HG02938 (cell line): Measurements from ENCODE around the gene LRRC37A2.
"Not testable (repeated sequence)": the region's sequence is repeated elsewhere in the genome, so short reads cannot be mapped to it uniquely, and the experiment has no call there.

ENCODE experiments used
- ATAC-seq: cut with Tn5 transposase; IDR thresholded peaks from one replicate; pipeline ENCODE4 v1.9.1; 2021; ENCODE audit warnings: mild to moderate bottlenecking, moderate library complexity; ENCODE audit not compliant: unreplicated experiment

LRRC37A2 gene

GRCh38 chr17:46512168-46512567 is at the start of gene LRRC37A2:
Gene LRRC37A2, plus strand, starts transcription at chr17:46512468. Its CDS starts 245 bp downstream, at chr17:46512713.
- ATAC-seq, result not testable (repeated sequence)

DNA sequence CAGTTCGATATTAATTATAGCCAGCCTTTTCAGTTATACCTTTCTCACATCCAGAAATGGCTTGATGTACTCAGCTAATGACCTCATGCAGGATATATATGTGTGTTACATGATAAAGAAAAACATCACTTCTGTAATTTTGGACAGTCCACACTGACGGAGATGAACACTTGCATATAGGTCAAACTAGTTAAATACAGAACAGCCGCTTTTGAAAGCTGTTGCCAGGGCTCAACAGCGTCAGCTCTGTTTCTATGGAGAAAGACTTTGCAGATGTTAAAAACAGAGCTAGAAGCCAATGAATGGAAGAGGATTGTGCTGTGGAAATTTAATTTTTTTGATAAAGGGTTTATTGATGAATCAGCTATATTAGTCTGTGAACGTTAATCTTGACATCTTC is 44.6 kb upstream of the LRRC37A2 start:
- ATAC-seq, result not testable (repeated sequence)

GRCh38 chr17:46474489-46474888 is 37.8 kb upstream of the LRRC37A2 start:
- ATAC-seq, result not testable (repeated sequence)

- not testable (repeated sequence) for ATAC-seq
Observed at GRCh38 chr17:46475583-46475982, 36.7 kb upstream of the LRRC37A2 start.

DNA sequence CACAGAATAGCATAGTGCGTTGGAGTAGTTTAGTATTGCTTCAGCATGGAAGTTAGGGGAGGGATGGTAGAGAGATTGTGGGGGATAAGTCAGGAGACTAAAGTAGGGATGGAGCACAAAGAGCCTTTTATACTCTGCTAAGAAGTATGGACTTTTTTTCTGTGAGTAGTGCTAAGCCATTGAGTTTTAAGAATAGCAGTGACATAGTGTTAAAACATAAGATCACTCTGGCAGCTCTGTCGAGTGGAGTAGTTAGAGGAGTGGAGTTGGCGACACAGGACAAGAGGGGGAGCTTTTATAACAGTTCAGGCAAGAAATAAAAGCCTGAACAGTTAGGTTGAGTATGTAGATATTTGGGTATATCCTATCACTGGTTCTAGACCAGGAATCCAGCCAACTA is 33.4 kb upstream of the LRRC37A2 start:
- ATAC-seq, result not testable (repeated sequence)

- not testable (repeated sequence) for ATAC-seq
Observed at GRCh38 chr17:46481310-46481709, 31.0 kb upstream of the LRRC37A2 start.

- not testable (repeated sequence) for ATAC-seq
Observed at GRCh38 chr17:46492021-46492420, 20.2 kb upstream of the LRRC37A2 start.

- not testable (repeated sequence) for ATAC-seq
Observed at GRCh38 chr17:46499437-46500139, 12.7 kb upstream of the LRRC37A2 start.

- not testable (repeated sequence) for ATAC-seq
Observed at GRCh38 chr17:46505896-46506295, 6.4 kb upstream of the LRRC37A2 start.

DNA sequence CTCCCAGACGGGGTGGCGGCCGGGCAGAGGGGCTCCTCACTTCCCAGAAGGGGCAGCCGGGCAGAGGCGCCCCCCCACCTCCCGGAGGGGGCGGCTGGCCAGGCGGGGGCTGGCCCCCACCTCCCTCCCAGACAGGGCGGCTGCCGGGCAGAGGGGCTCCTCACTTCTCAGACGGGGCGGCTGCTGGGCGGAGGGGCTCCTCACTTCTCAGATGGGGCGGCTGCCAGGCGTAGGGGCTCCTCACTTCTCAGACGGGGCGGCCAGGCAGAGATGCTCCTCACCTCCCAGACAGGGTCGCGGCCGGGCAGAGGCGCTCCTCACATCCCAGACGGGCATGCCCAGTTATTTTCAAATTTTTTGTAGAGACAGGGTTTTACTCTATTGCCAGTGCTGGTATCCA is 22.4 kb downstream of the LRRC37A2 start:
- ATAC-seq, result not testable (repeated sequence)

DNA sequence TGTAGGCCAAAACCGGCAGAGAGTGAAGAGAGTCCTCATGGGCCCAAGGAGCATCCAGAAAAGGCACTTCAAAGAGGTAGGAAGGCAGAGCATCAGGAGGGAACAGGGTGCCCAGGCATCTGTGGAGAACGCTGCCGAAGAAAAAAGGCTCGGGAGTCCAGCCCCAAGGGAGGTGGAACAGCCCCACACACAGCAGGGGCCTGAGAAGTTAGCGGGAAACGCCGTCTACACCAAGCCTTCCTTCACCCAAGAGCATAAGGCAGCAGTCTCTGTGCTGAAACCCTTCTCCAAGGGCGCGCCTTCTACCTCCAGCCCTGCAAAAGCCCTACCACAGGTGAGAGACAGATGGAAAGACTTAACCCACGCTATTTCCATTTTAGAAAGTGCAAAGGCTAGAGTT is 36.3 kb downstream of the LRRC37A2 start:
- not testable (repeated sequence) for ATAC-seq

GRCh38 chr17:46559155-46559554 is 46.9 kb downstream of the LRRC37A2 start:
- not testable (repeated sequence) for ATAC-seq

- not testable (repeated sequence) for ATAC-seq
Observed at GRCh38 chr17:46560048-46560447, 47.8 kb downstream of the LRRC37A2 start.

GRCh38 chr17:46566284-46566683 is 54.0 kb downstream of the LRRC37A2 start:
- ATAC-seq, result not testable (repeated sequence)

DNA sequence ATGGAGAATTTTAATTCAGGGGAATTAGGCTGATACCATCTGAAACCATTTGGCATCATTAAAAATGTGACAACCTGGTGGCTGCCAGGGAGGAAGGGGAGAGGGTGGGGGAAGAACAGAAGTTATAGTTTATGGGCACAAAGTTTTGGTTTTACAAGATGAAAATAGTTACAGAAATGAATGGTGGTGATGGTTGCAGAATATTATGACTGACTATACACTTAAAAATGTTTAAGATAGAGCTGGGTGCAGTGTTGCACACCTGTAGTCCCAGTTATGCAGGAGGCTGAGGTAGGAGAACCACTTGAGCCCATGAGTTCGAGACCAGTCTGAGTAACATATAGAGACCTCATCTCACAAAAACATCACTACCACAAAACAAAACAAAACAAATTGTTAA is 54.7 kb downstream of the LRRC37A2 start:
- not testable (repeated sequence) for ATAC-seq

DNA sequence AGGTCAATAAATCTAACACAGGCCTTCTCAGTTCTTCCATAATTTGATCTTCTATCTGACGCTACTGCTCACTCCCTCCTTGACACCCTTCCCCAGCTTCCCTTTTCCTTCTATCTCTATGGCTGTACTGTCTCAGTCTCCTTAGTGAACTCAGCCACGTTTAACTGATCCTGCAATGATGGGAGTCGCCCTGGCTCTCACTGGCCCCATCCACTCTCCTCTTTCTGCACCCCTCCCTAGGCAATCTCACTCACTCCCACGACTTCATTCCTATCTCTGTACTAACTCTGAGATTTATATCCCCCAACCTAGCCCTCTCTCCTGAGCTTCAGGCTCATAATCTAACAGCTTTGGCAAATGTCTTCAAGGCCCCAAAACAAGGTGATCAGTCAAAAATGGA is 59.5 kb downstream of the LRRC37A2 start:
- not testable (repeated sequence) for ATAC-seq

DNA sequence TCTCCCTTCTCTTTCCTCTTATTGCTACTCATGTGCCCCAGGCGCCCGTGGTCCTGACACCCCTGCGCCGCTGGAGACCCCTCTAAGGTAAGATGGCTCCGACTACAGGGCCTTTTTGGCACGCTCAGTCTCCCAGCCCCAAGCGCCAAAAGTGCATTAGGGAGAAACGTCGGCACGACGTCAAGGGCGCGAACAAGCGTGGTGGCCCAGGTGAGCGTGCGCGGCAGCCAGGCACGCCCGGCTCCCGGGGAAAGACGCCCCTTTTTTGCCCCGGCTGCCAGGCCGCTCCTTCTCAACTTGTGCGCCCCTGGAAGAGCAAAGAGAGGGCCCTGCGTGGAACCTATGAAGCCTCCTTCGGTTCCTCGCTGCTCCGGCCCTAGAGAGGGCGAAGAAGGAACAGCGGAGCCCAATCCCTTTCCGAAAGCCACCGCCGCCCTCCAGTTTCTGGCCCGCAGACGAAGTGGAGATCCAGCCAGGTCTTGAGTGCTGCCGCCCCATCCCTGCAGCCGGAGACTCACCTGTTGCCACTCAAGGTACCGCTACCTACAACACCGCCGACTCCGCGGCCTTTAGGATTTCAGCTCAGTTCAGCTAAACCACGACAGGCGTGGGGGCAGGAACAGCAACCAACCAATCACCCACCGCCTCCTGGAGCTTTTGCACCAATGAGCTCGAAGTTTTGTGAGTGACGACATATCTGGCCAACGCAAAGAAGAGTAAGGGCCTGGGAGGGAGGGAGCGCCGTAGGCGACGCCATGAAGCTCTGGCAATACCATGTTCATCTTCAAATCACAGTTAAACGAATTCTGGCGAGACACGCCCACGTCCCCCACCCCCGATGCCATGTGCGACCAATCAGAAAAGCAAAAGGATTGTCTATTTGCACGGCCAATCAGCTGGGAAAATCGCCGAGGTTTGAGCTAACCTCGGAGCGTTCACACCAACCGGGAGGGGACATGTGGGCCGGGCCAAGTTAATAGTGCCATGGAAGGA is 67.1 kb downstream of the LRRC37A2 start, which contains the start of gene ARL17A:
TSS of gene ARL17A (minus strand) at position 609 of the 993 bp plus-strand sequence. CDS start 3,369 bp downstream, outside the sequence.
- ATAC-seq, result peak; percentile 93

GRCh38 chr17:46580082-46580481 is 67.8 kb downstream of the LRRC37A2 start:
- not testable (repeated sequence) for ATAC-seq

- ATAC-seq, result not testable (repeated sequence)
Observed at GRCh38 chr17:46585444-46585843, 73.2 kb downstream of the LRRC37A2 start.

- peak; percentile 55 for ATAC-seq
Observed at GRCh38 chr17:46590157-46591146, 78.2 kb downstream of the LRRC37A2 start, which contains the start of gene NSF. Gene NSF, plus strand, starts transcription at chr17:46590669. Its CDS starts 107 bp downstream, at chr17:46590776.
